ENCODE measurements around the gene TMEM213. TPM values are rescaled to one million over a fixed set of nuclear protein-coding genes. Genes with fewer than 3 reads are reported as not detected.
A peak's percentile ranks its signal among the peaks of the same experiment; 100 is the strongest.
"Not testable (repeated sequence)": the region's sequence is repeated elsewhere in the genome, so short reads cannot be mapped to it uniquely, and the experiment has no call there.

The TMEM213 gene
- total and polyA plus RNA-seq, 8 donors, result 0.07 to 0.30 (median 0.16) TPM; not detected in 3

- H3K27ac ChIP-seq, result no peak overlapping the region
- DNase-seq, result peak in 1 of 6 donors; percentile 34
- no peak overlapping the region for H3K4me3 ChIP-seq
- intact Hi-C loops (cut with DNase I), result no loop called here
- H3K36me3 ChIP-seq, result no peaks in the 10 kb centered on the region
- no peak for FAIRE-seq
- no peaks in the 10 kb centered on the region for H3K27me3 ChIP-seq
- ATAC-seq, result no peak
- H3K4me1 ChIP-seq, result no peaks in the 10 kb centered on the region
- H3K9me3 ChIP-seq, result no peaks in the 10 kb centered on the region
- TF ChIP-seq CTCF (IDR thresholded peaks at IDR 0.05), result no peak
- WGBS, 2 donors, result 92 to 94% methylated on average over 18 of the region's 18 CpGs
These were observed 4.9 kb downstream of the TMEM213 start for GRCh38 chr7:138802706-138803105.

GRCh38 chr7:138804618-138805017 lies 6.8 kb downstream of the TMEM213 start:
- no peaks in the 10 kb centered on the region for H3K9me3 ChIP-seq
- H3K27me3 ChIP-seq, result no peaks in the 10 kb centered on the region
- TF ChIP-seq CTCF (IDR thresholded peaks at IDR 0.05), result no peak
- WGBS, 2 donors, result 71 to 82% methylated on average over 1 of the region's 1 CpG
- FAIRE-seq (no peak), DNase-seq (no peak), ATAC-seq (no peak)
- intact Hi-C loops (cut with DNase I), result no loop called here
- H3K27ac ChIP-seq, result no peak overlapping the region
- H3K4me1 ChIP-seq, result no peaks in the 10 kb centered on the region
- no peaks in the 10 kb centered on the region for H3K36me3 ChIP-seq
- no peak overlapping the region for H3K4me3 ChIP-seq

GRCh38 chr7:138809346-138809745 lies 11.6 kb downstream of the TMEM213 start:
- TF ChIP-seq CTCF (IDR thresholded peaks at IDR 0.05), result no peak
- WGBS, 2 donors, result 73 to 81% methylated on average over 4 of the region's 4 CpGs
- Histone ChIP-seq H3K9me3 (no peaks in the 10 kb centered on the region), H3K4me1 (no peaks in the 10 kb centered on the region), H3K36me3 (no peaks in the 10 kb centered on the region), H3K27me3 (no peaks in the 10 kb centered on the region), H3K4me3 (no peak overlapping the region), H3K27ac (no peak overlapping the region)
- DNase-seq, result no peak
- FAIRE-seq, result no peak
- intact Hi-C loops (cut with DNase I), result no loop called here
- ATAC-seq, result no peak

GRCh38 chr7:138811327-138811726 lies 13.5 kb downstream of the TMEM213 start:
- DNase-seq; intact Hi-C loops (cut with DNase I); H3K4me1 ChIP-seq; H3K36me3 ChIP-seq; H3K27ac ChIP-seq; H3K9me3 ChIP-seq; H3K27me3 ChIP-seq; ATAC-seq; H3K4me3 ChIP-seq; FAIRE-seq: not testable (repeated sequence)
- WGBS, 2 donors, result 77 to 85% methylated on average over 1 to 2 of the region's 2 CpGs

- H3K27me3 ChIP-seq, result no peaks in the 10 kb centered on the region
- ATAC-seq, result no peak
- no peak overlapping the region for H3K27ac ChIP-seq
- WGBS, 2 donors, result 72 to 79% methylated on average over 2 of the region's 2 CpGs
- no peaks in the 10 kb centered on the region for H3K4me1 ChIP-seq
- DNase-seq, result no peak
- no peaks in the 10 kb centered on the region for H3K9me3 ChIP-seq
- FAIRE-seq, result no peak
- H3K4me3 ChIP-seq, result no peak overlapping the region
- TF ChIP-seq CTCF (IDR thresholded peaks at IDR 0.05), result no peak
- intact Hi-C loops (cut with DNase I), result no loop called here
- H3K36me3 ChIP-seq, result no peaks in the 10 kb centered on the region
These were observed 16.2 kb downstream of the TMEM213 start for GRCh38 chr7:138813945-138814344.

Data from pancreas (tissue), 10 donors.